22Rv1 (cell line): ENCODE results near the gene LRMDA.

ENCODE experiments used
- H3K27ac ChIP-seq: fragments of 450-650 bp; 2 replicates; pipeline ENCODE4 v1.5.1; 2017
- ZFX ChIP-seq: fragments of 450-650 bp; IDR thresholded peaks from 2 replicates; pipeline ENCODE4 v1.6.1; 2017; ENCODE audit warnings: antibody characterized with exemption, borderline replicate concordance
- TF ChIP-seq, protein P1 (sequence below): fragments of 450-650 bp; IDR thresholded peaks from 2 replicates; pipeline ENCODE4 v1.5.1; 2017; ENCODE audit warnings: mild to moderate bottlenecking

LRMDA gene

DNA sequence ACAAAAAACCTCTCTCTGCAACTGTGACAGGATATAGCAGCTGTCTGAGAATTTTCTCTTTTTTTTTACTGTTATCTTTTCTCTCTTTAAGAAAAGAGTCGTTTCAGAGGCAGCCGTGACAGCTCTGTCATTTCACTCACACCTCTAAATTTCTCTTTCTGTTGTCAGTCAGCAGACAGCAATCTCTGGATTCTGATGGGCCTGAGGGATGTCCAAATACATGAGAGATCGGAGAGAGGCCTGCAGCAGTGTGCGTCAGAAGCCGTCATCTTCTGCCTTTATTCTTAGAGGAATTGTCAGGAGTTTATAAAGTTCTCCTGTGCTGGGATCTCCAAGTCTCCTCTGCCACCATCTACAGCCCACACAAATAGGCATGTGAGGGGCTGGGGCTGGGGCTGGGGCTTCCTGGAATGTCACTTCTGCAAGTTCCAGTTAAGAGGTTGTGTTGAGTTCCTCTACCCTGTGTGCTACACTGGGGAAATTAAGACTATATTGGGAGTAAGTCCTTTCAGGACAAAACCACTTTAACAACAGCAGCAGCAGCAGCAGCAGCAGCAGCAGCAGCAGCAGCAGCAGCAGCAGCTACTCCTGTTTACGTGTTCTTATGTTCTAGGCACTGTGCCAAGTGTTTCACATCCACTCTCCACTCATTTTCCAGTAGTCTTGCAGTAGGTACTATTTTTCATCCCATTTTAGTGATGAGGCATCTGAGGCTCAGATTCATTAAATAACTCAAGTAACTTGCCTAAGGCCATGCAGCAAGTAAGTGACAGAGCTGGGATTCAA lies 541.3 kb downstream of the LRMDA start:
- H3K27ac ChIP-seq, result no peak overlapping the region
- TF ChIP-seq, protein P1, sequence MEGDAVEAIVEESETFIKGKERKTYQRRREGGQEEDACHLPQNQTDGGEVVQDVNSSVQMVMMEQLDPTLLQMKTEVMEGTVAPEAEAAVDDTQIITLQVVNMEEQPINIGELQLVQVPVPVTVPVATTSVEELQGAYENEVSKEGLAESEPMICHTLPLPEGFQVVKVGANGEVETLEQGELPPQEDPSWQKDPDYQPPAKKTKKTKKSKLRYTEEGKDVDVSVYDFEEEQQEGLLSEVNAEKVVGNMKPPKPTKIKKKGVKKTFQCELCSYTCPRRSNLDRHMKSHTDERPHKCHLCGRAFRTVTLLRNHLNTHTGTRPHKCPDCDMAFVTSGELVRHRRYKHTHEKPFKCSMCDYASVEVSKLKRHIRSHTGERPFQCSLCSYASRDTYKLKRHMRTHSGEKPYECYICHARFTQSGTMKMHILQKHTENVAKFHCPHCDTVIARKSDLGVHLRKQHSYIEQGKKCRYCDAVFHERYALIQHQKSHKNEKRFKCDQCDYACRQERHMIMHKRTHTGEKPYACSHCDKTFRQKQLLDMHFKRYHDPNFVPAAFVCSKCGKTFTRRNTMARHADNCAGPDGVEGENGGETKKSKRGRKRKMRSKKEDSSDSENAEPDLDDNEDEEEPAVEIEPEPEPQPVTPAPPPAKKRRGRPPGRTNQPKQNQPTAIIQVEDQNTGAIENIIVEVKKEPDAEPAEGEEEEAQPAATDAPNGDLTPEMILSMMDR, result no peak
- no peak for TF ChIP-seq ZFX

DNA sequence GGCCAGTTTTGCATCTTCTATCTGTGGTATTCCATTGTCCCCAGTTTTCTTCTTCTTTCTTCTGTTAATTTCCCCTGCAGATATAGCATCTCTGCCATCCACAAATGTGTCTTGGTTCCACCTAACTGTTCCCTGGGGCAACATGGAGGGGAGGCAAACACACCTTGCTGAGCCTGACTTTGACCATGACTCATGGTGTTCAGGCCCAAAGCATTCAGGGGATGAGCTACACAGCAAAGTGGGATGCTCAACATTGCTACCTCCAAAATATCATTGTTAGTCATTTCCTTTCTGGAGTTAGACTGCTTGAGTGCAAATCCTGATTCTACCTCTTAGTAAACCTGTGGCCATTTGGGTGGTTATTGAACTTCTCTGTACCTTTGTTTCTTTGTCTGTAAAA lies 542.7 kb downstream of the LRMDA start:
- TF ChIP-seq, protein P1, result no peak
- no peak for TF ChIP-seq ZFX
- H3K27ac ChIP-seq, result no peak overlapping the region

DNA sequence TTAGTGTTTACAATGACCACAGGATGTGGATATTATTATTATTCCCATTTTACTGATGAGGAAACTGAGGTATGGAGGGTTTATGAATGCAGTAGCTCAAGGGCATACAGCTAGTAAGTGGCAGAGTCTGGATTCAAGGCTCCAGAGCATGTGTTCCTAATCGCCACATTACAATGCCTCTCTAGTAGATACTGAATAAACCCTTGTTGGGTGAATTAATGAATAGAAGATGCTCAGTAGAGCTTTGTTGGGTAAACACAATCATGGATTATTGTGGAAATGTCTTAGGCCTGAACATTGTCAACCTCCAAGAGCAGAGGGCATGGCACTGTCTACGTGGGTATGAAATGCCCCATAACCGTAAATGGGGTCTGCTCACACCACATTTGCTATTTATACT lies 545.3 kb downstream of the LRMDA start:
- no peak for TF ChIP-seq ZFX
- TF ChIP-seq, protein P1, result no peak
- H3K27ac ChIP-seq, result no peak overlapping the region

DNA sequence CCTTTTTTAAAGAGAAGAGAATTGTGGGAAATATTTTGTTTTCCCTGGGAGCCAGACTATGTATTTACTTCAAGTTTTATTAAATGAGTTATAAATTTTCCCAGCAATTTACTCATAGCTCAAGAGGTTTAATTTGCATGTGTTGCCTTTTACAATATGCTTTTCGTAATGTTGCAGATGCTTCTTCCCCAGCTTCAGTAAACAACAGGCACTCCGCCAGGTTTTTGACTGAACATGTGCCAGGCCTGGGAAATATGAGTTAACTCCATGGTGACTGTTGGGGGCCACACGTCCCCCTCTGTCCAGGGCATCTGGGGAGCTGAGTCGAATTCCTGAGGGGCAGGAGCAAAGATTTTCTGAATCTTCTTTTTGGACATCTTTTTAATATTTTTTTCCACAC lies 545.7 kb downstream of the LRMDA start:
- H3K27ac ChIP-seq, result no peak overlapping the region
- no peak for TF ChIP-seq ZFX
- TF ChIP-seq, protein P1, result no peak

DNA sequence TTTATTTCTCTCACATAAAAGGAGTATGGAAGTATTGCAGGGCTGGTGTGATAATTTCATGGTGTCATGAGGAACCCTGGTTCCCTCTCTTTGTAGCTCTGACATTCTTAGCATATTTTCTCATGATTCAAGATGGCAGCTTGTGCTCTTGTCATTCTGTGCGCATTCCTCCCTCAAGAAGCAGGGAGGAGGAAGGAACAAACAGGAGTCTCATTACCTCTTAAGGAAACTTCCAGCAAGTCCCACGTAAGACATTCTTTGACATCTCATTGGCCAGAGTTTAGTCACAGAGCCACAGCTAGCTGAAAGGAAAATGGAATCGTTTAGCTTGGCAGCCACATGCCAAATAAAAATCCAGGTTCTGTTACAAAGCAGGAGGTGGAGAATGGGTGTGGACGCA lies 546.8 kb downstream of the LRMDA start:
- TF ChIP-seq ZFX, result no peak
- TF ChIP-seq, protein P1, result no peak
- H3K27ac ChIP-seq, result no peak overlapping the region

DNA sequence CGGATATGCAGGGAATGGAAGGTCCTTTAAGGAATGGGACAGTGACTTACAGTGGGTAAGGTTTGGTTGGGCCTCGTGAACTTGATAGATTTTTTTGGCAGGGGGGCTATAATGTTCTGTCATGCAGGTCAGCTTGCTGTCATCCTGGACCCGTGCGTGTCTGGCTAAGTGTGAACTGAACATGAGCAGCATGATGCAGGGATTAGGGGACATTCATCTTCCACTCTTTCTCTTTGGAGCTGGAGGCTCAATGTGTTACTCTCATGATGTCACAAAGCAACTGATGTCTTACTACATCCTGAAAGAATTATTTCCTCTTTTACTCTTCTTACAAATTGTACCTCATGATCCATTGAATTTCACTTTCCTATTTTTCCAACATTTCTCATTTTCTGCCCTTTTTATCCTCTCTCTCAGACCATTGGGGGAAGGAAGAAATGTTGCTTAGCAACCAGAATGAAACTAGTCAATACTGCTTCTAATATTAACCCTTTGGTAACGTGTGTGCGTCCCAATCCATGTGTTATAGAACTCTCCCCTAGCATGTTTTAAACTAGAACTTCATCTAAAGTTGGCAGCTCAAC lies 549.1 kb downstream of the LRMDA start:
- no peak overlapping the region for H3K27ac ChIP-seq
- TF ChIP-seq, protein P1, result no peak
- TF ChIP-seq ZFX, result no peak
